Vagina (tissue), 2 donors: Measurements from ENCODE around the gene CFD.

ENCODE experiments used
- CTCF ChIP-seq, 3 experiments: fragments of 450-650 bp in 2 of 3; fragments of 200-600 bp in 1 of 3; sonication (generic) in 1 of 3; IDR thresholded peaks; one replicate each; pipeline ENCODE4 v1.5.1; 2017 to 2019; ENCODE audit warnings: antibody characterized with exemption in 3 of 3, mild to moderate bottlenecking in 2 of 3, moderate library complexity in 2 of 3
- POLR2A ChIP-seq, 2 donors: fragments of 450-650 bp; IDR thresholded peaks; one replicate each; pipeline ENCODE4 v1.6.1; 2017; ENCODE audit warnings: antibody characterized with exemption in 2 of 2, mild to moderate bottlenecking in 2 of 2, moderate library complexity in 2 of 2
- POLR2AphosphoS5 ChIP-seq, 2 donors: sonication (generic); formaldehyde crosslinking; IDR thresholded peaks; one replicate each; pipeline ENCODE4 v1.9.0; 2017; ENCODE audit warnings: antibody characterized with exemption in 2 of 2, mild to moderate bottlenecking in 2 of 2, low read depth in 1 of 2; ENCODE audit not compliant: insufficient read depth in 1 of 2

- TF ChIP-seq POLR2A (IDR thresholded peaks at IDR 0.05) (no peak), POLR2AphosphoS5 (IDR thresholded peaks at IDR 0.05; ENCODE audit: insufficient read depth in 1 of 2, low read depth in 1 of 2) (no peak), CTCF (IDR thresholded peaks at IDR 0.05) (no peak)
These were observed 25.2 kb upstream of the CFD start for GRCh38 chr19:834216-834615.
